TTC549 (cell line): ENCODE data around the gene ATF5.

Source experiments
- FAIRE-seq: peaks from 2 replicates; lab custom pipeline; 2012; peaks lifted over from hg19 to GRCh38; lab: Jason Lieb, UNC

ATF5 gene

GRCh38 chr19:49894879-49895565 lies 34.0 kb upstream of the ATF5 start:
- FAIRE-seq, result no peak

GRCh38 chr19:49895566-49896297 lies 33.3 kb upstream of the ATF5 start:
- no peak for FAIRE-seq

- FAIRE-seq, result no peak
Measured at GRCh38 chr19:49896863-49897621, 32.0 kb upstream of the ATF5 start, which contains the start of gene IL4I1. TSS of gene IL4I1 (minus strand) at chr19:49896887. CDS start at chr19:49896160, 727 bp downstream.

- FAIRE-seq, result no peak
Measured at GRCh38 chr19:49904136-49904535, 24.9 kb upstream of the ATF5 start.

GRCh38 chr19:49906879-49907564 lies 22.0 kb upstream of the ATF5 start:
- FAIRE-seq, result no peak

- no peak for FAIRE-seq
Measured at GRCh38 chr19:49907745-49908446, 21.1 kb upstream of the ATF5 start.

GRCh38 chr19:49908480-49909420 lies 20.3 kb upstream of the ATF5 start:
- no peak for FAIRE-seq

GRCh38 chr19:49910179-49910578 lies 18.8 kb upstream of the ATF5 start:
- no peak for FAIRE-seq

GRCh38 chr19:49911381-49912145 lies 17.4 kb upstream of the ATF5 start:
- FAIRE-seq, result no peak

- FAIRE-seq, result no peak
Measured at GRCh38 chr19:49912965-49913685, 15.9 kb upstream of the ATF5 start.

GRCh38 chr19:49913720-49914119 lies 15.3 kb upstream of the ATF5 start:
- no peak for FAIRE-seq

GRCh38 chr19:49915271-49915670 lies 13.7 kb upstream of the ATF5 start:
- FAIRE-seq, result no peak

GRCh38 chr19:49916839-49917733 lies 11.9 kb upstream of the ATF5 start:
- no peak for FAIRE-seq

GRCh38 chr19:49918089-49918488 lies 10.9 kb upstream of the ATF5 start:
- no peak for FAIRE-seq

GRCh38 chr19:49920624-49921363 lies 8.2 kb upstream of the ATF5 start:
- no peak for FAIRE-seq

- no peak for FAIRE-seq
Measured at GRCh38 chr19:49921871-49922795, 6.9 kb upstream of the ATF5 start.
